Measurements from ENCODE around the gene GPA33.

GPA33 gene

DNA sequence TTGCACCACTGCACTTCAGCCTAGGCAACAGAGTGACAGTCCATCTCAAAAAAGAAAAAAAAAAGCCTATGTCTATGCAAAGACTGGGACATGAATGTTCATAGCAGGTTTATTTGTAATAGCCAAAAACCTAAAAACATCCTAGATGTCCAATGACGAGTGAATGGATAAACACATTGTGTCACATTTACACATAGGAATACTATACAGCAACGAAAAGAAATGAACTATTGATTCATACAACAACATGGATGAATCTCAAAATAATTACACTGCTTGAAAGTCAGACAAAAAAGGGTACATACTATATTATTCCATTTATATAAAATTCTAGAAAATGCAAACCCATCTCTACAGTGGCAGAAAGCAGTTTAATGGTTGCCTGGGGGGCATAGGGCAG, 11.6 kb upstream of the GPA33 start:
- Histone ChIP-seq H2AFZ (ENCODE audit: low read depth, low read length) (no peak overlapping the region), H3K36me3 (replicated peaks; ENCODE audit: low read depth, low read length) (no peaks in the 10 kb centered on the region), H3K4me1 (ENCODE audit: low read length) (peaks cover 28% of the 10 kb centered on the region), H3K9ac (ENCODE audit: low read length) (no peak overlapping the region), H3K27ac (ENCODE audit: low read length) (no peak overlapping the region), H3K4me2 (ENCODE audit: low read length) (no peak overlapping the region), H3K79me2 (ENCODE audit: low read length) (no peaks in the 10 kb centered on the region), H3K9me3 (ENCODE audit: insufficient read depth, low read length) (no peaks in the 10 kb centered on the region), H4K20me1 (ENCODE audit: insufficient read depth, low read length) (no peaks in the 10 kb centered on the region), H3K27me3 (ENCODE audit: low read depth, low read length) (no peaks in the 10 kb centered on the region), H3K4me3 (ENCODE audit: low read length) (no peak overlapping the region)
- TF ChIP-seq EZH2phosphoT487 (IDR thresholded peaks at IDR 0.05; ENCODE audit: low read depth) = no peak
- TF ChIP-seq, protein P1, sequence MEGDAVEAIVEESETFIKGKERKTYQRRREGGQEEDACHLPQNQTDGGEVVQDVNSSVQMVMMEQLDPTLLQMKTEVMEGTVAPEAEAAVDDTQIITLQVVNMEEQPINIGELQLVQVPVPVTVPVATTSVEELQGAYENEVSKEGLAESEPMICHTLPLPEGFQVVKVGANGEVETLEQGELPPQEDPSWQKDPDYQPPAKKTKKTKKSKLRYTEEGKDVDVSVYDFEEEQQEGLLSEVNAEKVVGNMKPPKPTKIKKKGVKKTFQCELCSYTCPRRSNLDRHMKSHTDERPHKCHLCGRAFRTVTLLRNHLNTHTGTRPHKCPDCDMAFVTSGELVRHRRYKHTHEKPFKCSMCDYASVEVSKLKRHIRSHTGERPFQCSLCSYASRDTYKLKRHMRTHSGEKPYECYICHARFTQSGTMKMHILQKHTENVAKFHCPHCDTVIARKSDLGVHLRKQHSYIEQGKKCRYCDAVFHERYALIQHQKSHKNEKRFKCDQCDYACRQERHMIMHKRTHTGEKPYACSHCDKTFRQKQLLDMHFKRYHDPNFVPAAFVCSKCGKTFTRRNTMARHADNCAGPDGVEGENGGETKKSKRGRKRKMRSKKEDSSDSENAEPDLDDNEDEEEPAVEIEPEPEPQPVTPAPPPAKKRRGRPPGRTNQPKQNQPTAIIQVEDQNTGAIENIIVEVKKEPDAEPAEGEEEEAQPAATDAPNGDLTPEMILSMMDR (IDR thresholded peaks at IDR 0.05; ENCODE audit: low read depth, low read length) = no peak

DNA sequence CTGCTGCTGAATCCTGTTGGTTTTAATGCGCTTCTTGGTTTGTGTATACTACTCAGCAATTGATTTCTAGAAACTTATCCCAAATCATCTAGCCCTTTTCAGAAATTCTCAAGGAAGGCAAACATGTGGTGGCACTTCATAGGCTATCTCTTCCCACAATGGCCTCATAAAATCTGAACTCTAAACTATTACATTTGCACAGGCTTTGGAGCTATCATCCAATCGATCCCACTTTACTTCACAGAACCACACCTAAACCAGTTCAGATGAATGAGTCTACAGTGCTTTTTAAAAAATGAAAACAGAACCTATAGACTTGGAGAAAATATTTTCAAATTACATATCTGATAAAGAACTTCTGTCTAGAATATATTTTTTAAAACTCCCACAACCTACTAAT, 10.6 kb upstream of the GPA33 start:
- TF ChIP-seq EZH2phosphoT487 (IDR thresholded peaks at IDR 0.05; ENCODE audit: low read depth) = no peak
- TF ChIP-seq, protein P1 (IDR thresholded peaks at IDR 0.05; ENCODE audit: low read depth, low read length) = no peak
- Histone ChIP-seq H3K27ac (ENCODE audit: low read length) (no peak overlapping the region), H3K27me3 (ENCODE audit: low read depth, low read length) (no peaks in the 10 kb centered on the region), H3K9me3 (ENCODE audit: insufficient read depth, low read length) (no peaks in the 10 kb centered on the region), H3K36me3 (replicated peaks; ENCODE audit: low read depth, low read length) (no peaks in the 10 kb centered on the region), H3K4me1 (ENCODE audit: low read length) (peaks cover 24% of the 10 kb centered on the region), H3K4me3 (ENCODE audit: low read length) (no peak overlapping the region), H3K79me2 (ENCODE audit: low read length) (no peaks in the 10 kb centered on the region), H3K4me2 (ENCODE audit: low read length) (no peak overlapping the region), H4K20me1 (ENCODE audit: insufficient read depth, low read length) (no peaks in the 10 kb centered on the region), H3K9ac (ENCODE audit: low read length) (no peak overlapping the region), H2AFZ (ENCODE audit: low read depth, low read length) (no peak overlapping the region)

DNA sequence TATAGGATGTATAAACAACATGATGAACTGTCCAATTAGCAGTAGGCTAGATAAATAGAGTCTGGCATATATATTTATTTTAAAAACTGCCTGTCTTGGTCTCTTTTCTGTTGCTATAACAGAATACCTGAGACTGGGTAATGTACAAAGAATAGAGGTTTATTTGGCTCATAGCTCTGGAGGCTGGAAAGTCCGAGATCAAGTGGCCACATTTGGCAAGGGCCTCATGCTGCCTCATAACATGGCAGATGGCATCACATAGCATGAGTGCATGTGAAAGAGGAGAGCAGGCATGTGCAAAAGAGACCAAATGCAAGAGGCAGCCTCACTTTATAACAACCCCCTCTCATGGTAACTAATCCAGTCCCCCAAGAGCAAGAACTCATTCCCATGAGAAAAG, 9.7 kb upstream of the GPA33 start:
- TF ChIP-seq, protein P1 (IDR thresholded peaks at IDR 0.05; ENCODE audit: low read depth, low read length) = no peak
- no peak for TF ChIP-seq EZH2phosphoT487 (IDR thresholded peaks at IDR 0.05; ENCODE audit: low read depth)
- Histone ChIP-seq H4K20me1 (ENCODE audit: insufficient read depth, low read length) (no peaks in the 10 kb centered on the region), H3K9ac (ENCODE audit: low read length) (no peak overlapping the region), H3K27me3 (ENCODE audit: low read depth, low read length) (no peaks in the 10 kb centered on the region), H3K79me2 (ENCODE audit: low read length) (no peaks in the 10 kb centered on the region), H3K4me1 (ENCODE audit: low read length) (peaks cover 15% of the 10 kb centered on the region), H2AFZ (ENCODE audit: low read depth, low read length) (no peak overlapping the region), H3K4me3 (ENCODE audit: low read length) (no peak overlapping the region), H3K9me3 (ENCODE audit: insufficient read depth, low read length) (no peaks in the 10 kb centered on the region), H3K27ac (ENCODE audit: low read length) (no peak overlapping the region), H3K4me2 (ENCODE audit: low read length) (no peak overlapping the region), H3K36me3 (replicated peaks; ENCODE audit: low read depth, low read length) (no peaks in the 10 kb centered on the region)

DNA sequence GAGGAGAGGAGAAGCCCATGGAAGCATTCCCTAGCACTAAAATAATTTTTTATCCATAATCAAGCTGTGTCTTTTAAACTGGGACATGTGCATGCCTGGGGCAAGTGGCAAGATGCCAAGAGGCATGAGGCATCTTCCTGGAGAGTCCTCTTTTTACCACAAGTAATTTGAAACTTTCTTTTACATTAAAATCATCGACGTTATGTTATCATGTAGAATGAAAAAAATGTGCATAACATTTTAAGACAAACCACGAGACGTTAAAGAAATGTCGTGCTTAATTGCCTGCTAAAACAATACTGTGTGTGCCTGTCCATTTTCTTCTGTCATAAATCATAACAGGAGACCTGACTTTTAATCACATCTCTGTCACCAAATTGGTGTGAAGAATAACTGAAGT, 5.2 kb upstream of the GPA33 start:
- Histone ChIP-seq H4K20me1 (ENCODE audit: insufficient read depth, low read length) (no peaks in the 10 kb centered on the region), H3K79me2 (ENCODE audit: low read length) (no peaks in the 10 kb centered on the region), H3K27ac (ENCODE audit: low read length) (no peak overlapping the region), H3K36me3 (replicated peaks; ENCODE audit: low read depth, low read length) (no peaks in the 10 kb centered on the region), H3K4me1 (ENCODE audit: low read length) (peaks cover 7% of the 10 kb centered on the region), H3K9ac (ENCODE audit: low read length) (no peak overlapping the region), H3K9me3 (ENCODE audit: insufficient read depth, low read length) (no peaks in the 10 kb centered on the region), H3K4me3 (ENCODE audit: low read length) (no peak overlapping the region), H3K27me3 (ENCODE audit: low read depth, low read length) (no peaks in the 10 kb centered on the region), H3K4me2 (ENCODE audit: low read length) (no peak overlapping the region), H2AFZ (ENCODE audit: low read depth, low read length) (no peak overlapping the region)
- TF ChIP-seq, protein P1 (IDR thresholded peaks at IDR 0.05; ENCODE audit: low read depth, low read length) = no peak
- no peak for TF ChIP-seq EZH2phosphoT487 (IDR thresholded peaks at IDR 0.05; ENCODE audit: low read depth)

Data from OCI-LY3 (cell line).